T-helper 9 cell (primary cell): Measurements from ENCODE around the gene GMCL2.
"Not testable (repeated sequence)": the region's sequence is repeated elsewhere in the genome, so short reads cannot be mapped to it uniquely, and the experiment has no call there.

Experiments used
- DNase-seq: peaks from one replicate; pipeline ENCODE4 v3.0.0-alpha.2; 2020
- total RNA-seq, 2 donors: gene quantifications; one replicate each; lab custom pipeline; 2026; lab: John Stamatoyannopoulos, UW

The GMCL2 gene
- 0 to 0.24 reads per million in 2 donors for total RNA-seq

DNA sequence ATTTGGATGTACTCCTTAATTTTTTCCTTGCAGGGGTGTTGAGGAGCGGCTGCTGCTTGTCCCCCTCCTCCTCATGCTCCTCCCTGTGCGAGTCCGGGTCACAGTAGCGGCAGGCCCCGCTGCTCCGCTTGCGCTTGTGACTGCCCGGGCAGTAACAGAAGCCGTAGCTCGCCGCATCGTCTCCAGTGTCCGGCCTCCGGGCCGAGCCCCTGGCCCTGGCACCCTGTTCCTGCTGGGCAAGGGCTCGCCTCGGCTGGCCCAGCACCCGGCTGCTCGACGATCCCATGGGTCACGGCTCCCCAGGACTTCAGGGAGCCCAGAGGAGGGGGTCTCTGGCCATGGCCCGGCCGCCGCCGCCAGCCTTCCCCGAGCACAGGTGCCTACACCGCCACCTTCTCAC lies at the start of gene GMCL2:
Gene GMCL2 (minus strand): TSS at position 358 of the 400 bp plus-strand sequence. CDS start 72 bp downstream, at position 286.
- no peak for DNase-seq

DNA sequence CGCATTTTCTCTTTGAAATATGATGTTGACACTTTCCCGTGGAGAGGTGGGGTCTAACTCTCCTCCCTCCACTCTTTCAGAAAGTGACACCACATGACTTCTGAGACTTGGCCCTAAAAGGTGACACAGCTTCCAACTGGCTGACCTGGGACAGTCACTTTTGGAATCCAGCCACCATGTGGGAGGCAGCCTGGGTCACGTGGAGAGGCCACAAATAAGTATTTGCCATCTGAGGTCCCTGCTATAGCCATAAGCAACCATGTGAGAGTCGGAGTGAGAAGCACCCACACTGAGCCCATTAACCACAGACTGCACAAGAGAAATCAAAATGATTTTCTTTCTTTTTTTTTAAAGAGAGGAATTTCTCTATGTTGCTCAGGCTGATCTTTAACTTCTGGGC lies 49.5 kb upstream of the GMCL2 start:
- DNase-seq: no peak

DNA sequence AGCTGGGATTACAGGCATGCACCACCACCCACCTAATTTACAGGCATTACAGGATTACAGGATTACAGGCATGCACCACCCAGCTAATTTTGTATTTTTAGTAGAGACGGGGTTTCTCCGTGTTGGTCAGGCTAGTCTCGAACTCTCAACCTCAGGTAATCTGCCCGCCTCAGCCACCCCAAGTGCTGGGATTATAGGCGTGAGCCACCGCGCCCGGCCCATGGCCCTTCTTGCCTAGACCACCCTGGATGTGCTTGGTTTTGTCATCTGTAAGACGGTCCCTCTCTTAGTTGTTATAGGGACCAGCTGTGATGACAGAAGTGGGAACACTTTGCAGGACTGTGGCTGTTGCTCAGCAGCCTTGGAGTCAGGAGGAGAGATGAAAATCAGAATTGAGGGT lies 49.0 kb upstream of the GMCL2 start:
- DNase-seq: no peak

- no peak for DNase-seq
Observed at GRCh38 chr5:178235588-178235974, 48.4 kb upstream of the GMCL2 start.

- peak; percentile 74 for DNase-seq
Observed at GRCh38 chr5:178234750-178235587, 47.8 kb upstream of the GMCL2 start.

- DNase-seq: no peak
Observed at GRCh38 chr5:178234121-178234749, 47.1 kb upstream of the GMCL2 start.

DNA sequence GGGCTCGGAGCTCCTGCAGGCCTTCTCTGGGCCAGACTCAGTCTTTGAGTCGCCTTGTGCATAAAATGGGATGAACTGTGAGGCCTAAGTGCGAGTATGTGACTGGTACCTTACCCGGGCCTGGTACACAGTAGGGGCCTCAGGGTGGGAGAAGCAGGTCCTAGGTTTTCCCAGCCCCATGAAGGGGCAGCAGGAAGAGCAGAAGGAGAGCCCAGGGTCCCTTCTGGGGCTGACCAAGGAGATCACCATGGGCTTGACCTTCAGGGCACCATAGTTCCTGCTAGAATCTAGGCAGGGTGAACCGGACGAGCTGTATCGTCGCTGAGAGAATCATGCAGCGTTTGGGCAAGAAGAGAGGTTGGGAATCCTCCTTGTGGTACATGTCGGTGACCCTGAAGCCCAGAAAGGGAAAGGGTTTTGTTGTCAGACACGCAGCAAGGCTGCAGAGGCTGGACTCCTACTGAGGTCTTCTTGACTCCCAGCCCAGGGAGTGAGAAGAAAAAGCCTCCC lies 45.8 kb upstream of the GMCL2 start:
- DNase-seq: no peak

DNA sequence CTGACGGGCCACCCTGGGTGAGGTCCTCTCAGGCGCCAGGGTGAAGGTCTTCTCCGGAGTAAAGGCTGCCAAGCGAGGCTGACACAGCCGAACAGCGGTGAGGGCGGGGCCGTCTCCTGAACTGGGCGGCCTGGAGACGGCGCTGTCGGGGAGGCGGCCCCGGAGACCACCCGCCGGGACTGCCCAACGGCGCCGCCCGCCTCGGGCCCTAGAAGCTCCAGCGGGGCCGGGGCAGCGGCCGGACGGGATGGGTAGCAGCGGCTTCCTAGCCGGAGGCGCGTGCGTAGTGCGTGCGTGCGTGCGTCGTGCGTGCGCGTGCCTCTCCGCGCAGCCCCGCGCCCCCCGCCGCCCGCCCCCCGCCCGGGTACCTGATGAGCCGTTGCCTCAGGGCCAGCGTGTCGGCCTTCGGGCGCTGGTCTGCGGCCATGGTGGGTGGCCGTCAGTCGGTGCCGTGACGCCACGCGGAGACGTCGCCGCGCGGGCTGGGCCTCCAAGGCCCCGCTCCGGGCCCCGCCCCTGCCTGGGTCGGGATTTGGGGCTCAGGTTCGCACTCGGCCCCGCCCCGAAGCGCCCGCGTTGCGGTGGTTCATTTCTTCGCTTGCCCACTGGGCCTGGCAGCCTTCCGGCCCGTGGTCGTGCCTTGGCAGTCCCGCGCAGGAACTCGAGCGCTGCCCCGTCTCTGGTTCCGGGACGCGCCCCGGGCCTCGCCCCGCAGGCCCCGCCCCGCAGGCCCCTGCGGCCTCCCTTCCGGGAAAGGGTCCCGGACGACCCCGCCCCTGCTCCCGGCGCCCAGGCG lies 45.2 kb upstream of the GMCL2 start, which contains the start of gene PHYKPL:
Gene PHYKPL (minus strand): TSS at position 679 of the 796 bp plus-strand sequence. CDS start 252 bp downstream, at position 427.
- DNase-seq: peak; percentile 52

GRCh38 chr5:178231539-178232123 lies 44.5 kb upstream of the GMCL2 start:
- no peak for DNase-seq

DNA sequence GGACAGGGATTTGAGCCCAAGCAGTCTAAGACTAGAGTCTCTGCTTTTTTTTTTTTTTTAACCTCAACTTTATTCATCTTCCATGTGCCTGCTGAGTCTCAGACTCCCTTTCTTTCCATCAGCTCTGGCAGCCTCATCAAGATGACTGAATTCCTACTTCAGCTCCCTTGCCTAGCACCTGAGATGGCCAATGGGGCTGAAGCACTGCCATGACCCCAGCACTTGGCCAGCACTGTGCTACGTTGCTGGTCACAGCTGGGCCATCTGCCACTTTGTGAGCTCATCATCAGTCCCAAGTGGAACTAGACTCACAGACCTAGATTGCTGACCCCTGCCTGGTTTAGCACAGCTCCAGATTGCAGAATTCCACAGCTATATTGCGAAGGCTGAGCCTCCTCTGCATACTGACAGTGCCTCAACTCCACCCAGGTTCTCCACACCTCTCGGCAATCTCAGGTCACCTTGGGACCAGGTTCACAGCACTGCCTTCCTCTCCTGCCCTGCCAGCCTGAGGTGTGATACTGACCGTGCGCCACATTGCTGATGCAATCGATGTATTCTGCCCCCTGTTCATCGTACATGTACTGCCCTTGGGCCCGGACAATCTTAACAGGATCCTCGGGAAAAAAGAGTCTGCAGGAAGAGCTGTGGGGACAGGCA lies 43.8 kb upstream of the GMCL2 start:
- DNase-seq: no peak

- DNase-seq: no peak
Observed at GRCh38 chr5:178229861-178230260, 42.7 kb upstream of the GMCL2 start.

GRCh38 chr5:178229111-178229510 lies 41.9 kb upstream of the GMCL2 start:
- DNase-seq: not testable (repeated sequence)

- DNase-seq: no peak
Observed at GRCh38 chr5:178228609-178229008, 41.4 kb upstream of the GMCL2 start.

- no peak for DNase-seq
Observed at GRCh38 chr5:178227929-178228328, 40.8 kb upstream of the GMCL2 start.

- no peak for DNase-seq
Observed at GRCh38 chr5:178227138-178227659, 40.0 kb upstream of the GMCL2 start.

DNA sequence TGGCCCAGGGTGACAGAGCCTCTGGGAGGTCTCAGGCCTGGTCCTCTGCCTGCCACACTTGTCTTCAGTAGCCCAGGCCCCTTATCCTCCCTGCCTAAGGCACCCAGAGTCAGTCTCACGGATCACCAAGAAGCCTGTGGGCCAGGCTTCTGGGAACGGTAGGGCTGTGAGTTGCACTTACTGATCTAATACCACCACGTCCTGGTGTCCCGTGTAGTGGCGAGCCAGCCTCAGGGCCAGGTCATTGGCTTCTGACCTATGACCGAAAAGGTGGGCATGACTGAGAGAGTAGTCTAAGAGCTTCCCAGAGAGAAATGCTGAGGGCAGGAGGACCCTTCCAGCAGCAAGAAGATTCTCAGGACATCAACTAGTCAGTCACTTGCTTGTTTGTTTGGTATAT lies 38.0 kb upstream of the GMCL2 start:
- no peak for DNase-seq

GRCh38 chr5:178224403-178224802 lies 37.2 kb upstream of the GMCL2 start:
- no peak for DNase-seq

GRCh38 chr5:178223828-178224335 lies 36.7 kb upstream of the GMCL2 start:
- DNase-seq: no peak

GRCh38 chr5:178223196-178223773 lies 36.1 kb upstream of the GMCL2 start:
- DNase-seq: no peak

DNA sequence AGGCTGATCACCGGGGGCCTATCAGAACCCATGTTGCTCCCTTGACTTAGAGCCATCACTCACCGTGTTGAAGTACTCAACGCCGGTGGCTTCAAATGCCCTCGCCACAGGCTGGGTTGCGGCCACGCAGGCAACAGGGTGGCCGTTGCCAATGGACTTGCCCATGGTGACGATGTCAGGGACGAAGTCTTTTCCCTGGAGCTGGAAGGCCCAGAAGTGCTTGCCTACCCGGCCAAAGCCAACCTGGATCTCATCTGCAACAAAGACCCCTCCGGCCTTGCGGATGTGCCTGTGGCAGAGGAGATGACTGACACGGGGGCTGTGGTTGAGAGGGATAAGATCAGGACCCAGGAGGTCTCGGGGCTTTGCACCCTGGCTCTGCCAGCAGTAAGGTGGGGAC lies 35.1 kb upstream of the GMCL2 start:
- DNase-seq: no peak

DNA sequence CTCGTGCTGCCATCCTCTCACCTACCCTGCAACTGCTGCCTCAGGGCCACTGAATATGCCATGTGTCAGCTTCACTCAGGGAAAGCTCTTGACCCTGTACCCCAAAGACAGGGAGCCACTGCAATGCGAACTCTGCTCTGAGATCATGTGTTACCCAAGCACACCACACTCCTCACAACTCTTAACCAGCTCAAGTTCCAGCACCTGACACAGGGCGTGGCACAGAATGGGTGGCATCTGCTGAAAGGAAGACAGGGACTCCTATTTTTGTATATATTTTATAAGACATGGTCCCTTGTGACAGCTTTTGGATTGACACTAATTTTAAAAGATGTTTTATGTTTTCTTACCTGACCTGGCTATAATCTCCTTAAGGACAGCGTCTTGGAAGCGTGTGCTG lies 34.7 kb upstream of the GMCL2 start:
- DNase-seq: no peak
